SIG-M5 treated with dmso at 0.1 percent for 504 hours (cell line): ENCODE measurements around the gene SND1.

Experiments
- DNase-seq: peaks from one replicate; lab custom pipeline; 2025; ENCODE audit not compliant: unreplicated experiment; lab: John Stamatoyannopoulos, UW

SND1 gene

GRCh38 chr7:127859330-127859729 lies 207.3 kb downstream of the SND1 start:
- DNase-seq: no peak

DNA sequence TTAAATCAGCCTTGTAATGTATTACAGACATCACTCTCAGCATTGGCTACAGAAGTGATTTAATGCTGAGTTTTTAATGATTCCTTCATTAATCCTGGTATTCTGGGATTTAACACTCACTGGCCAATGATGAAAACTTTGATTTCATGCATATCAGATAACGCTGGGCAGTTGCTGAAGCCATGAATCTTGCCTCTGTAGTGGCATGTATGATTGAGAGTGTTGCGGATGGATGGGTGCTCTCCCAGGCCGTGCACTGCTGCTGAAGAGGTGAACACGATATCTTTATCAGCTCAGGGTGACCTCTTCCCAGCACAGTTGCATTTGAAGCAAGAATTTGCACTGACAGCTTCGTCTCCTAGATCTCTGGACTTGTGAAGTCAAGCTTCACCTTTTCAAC lies 210.5 kb downstream of the SND1 start:
- no peak for DNase-seq

DNA sequence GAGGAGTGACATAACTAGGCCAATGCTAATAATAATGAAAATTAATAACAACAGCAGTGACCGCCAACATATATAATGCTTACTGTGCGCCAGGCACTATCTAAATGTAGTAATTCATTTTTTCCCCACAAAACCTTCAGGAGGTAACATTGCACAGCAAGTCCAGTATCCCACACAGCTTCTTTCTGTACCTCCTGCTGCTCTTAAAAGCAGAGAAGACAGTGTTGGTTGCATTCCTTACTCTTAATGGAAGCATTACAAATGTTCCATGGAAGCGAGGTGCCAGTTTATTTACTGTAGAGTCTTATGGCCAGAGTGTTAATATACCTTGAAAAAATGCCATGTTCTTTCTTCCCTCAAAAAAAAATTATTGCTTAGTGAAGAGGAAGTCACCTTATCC lies 211.1 kb downstream of the SND1 start:
- no peak for DNase-seq

- DNase-seq: no peak
These were observed 213.5 kb downstream of the SND1 start for GRCh38 chr7:127865466-127865865.

- peak; percentile 22 for DNase-seq
These were observed 218.4 kb downstream of the SND1 start for GRCh38 chr7:127870231-127870907.

GRCh38 chr7:127871226-127871625 lies 219.2 kb downstream of the SND1 start:
- no peak for DNase-seq

DNA sequence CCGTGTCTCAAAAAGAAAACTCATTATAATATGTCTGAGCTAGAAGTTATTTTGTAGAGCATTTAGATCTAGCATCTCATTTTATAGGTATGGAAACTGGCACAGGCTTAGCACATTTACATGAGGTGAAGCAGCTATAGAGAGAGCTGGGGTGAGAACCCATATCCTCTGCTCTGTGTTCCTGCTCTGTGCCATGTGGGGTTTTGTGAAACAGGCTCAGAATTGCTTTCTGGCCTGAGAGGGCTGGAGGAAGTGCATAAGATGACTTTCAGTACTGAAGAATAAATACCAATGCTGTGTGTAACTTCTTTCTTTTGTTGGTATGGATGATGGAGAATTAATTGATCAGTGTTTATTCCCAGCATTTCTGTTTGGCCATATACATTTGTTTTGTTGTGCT lies 220.1 kb downstream of the SND1 start:
- DNase-seq: no peak

DNA sequence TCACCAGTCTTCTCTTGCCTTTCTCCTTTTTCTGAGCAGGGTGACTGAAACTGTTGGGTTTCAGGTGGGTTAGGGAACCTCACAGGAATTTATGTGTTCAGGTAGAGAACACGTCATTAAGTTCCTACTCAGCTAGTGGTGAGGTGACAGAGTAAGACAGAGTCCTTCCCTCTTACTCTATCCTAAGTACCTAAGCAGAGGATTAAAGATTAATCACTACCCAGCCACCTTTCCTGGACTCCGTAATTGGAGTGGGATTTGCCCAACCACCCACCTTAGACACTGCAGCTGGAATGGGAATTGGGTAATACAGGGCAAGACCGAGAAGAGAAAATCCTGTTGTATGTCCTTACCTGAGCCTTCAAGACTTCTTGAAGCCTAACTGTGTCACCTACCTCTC lies 221.2 kb downstream of the SND1 start:
- DNase-seq: no peak

GRCh38 chr7:127873715-127874636 lies 222.0 kb downstream of the SND1 start:
- no peak for DNase-seq

DNA sequence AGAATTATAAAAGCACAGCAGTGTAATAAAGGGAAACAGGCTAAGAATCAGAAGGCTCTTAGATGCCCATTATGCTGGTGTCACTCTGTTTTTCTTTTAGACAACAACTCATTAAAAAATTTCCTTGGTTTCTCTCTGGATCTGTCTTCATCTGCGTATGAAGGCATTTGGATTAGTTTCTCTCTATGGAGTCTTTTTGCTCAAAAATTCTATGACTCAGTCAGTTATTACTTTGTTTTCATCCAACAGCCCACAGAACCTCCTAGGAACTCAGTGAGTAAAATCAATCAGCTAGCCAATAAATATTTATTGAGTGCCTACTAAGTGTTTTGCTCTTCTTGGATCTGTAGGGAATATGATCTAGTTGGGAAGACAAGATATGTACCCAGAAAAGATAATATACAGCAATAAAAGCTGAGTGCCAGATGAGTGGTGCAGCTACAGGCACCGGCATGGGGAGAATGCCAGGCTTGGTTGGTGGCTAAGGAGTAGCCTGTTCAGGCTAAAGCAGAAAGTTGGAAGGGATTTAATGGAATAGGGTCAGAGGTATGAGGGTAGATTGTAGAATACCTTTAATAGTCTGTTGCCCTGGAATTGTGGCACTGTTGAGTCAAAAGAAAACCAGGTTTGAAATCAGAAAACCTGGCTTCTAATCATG lies 223.1 kb downstream of the SND1 start:
- no peak for DNase-seq

GRCh38 chr7:127876393-127876792 lies 224.4 kb downstream of the SND1 start:
- DNase-seq: no peak

DNA sequence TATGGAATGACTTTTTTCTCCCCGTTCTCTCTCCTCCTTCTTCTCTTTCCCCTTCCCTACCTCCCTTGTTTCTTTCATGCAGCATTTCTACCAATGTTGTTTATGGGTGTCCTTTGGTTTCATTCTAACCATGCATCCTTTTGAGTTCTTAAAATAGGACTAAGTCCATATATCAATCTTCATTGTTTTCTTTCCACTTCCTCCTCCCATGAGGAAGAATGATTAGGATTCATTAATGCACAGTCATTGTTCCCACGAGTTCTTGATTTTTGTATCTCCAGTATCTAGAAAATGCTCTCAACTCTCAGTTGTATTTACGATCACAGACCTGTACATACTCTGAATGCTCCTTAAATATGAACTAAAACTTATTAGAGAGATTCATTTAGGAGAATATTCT lies 226.0 kb downstream of the SND1 start:
- no peak for DNase-seq

- DNase-seq: no peak
These were observed 226.8 kb downstream of the SND1 start for GRCh38 chr7:127878791-127879190.

DNA sequence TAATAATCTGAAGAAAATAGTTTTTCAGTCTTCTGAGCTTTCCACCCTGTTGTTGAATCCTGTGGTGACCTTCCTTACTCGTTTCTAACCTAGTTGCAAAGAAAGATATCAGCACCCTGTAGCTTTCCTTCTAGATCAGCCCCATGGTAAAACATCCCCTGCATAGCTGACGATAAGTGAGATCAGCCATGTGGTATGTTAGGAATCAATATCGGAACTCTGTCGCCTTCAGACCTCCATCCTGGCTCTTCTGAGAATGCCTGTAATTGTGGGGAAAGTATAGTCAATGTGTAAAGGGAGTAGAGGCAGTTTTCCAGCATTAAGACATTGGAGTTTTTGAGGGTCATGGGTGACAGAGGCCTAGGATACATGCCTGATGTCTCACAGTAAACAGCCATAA lies 227.4 kb downstream of the SND1 start:
- DNase-seq: no peak

- DNase-seq: no peak
These were observed 227.9 kb downstream of the SND1 start for GRCh38 chr7:127879942-127880341.

DNA sequence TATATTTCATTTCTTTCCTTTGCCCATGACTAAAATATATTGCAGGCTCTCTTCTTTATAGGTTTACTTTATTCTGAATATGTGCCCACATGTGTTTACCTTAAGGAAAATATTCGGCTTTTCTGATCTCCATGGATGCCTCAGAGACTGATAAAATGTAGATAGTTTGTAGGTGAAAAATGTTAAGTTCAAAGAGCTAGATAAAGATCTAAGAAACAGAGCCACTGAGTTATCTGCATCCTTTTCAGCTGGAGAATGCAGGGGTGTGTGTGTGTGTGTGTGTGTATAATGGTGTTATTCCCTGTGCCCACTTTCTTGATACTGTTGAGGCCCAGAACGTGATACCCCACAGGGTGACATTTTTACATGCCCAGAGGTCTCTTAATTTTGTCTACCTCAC lies 228.5 kb downstream of the SND1 start:
- DNase-seq: no peak

DNA sequence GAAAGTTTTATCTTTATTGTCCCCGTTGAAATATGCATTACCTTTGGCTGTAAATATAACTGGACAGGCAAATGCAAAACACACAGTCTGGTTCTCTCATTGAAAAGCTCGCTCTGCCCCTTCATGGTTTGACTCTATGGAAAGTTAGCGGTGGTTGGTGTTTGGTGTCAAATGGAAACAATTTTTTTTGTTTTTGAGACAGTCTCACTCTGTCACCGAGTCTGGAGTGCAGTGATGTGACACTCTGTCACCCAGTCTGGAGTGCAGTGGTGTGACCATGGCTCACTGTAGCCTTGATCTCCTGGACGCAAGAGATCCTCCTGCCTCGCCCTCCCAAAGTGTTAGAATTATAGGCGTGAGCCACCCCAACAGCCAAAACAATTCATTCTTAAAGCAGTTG lies 229.6 kb downstream of the SND1 start:
- DNase-seq: no peak

- no peak for DNase-seq
These were observed 230.4 kb downstream of the SND1 start for GRCh38 chr7:127882313-127882920.

GRCh38 chr7:127884066-127884559 lies 232.1 kb downstream of the SND1 start:
- no peak for DNase-seq

- DNase-seq: no peak
These were observed 233.3 kb downstream of the SND1 start for GRCh38 chr7:127885222-127885772.

- peak; percentile 22 for DNase-seq
These were observed 233.8 kb downstream of the SND1 start for GRCh38 chr7:127885843-127886242.
